Neural progenitor cell (in vitro differentiated cells): ENCODE results near the gene TMCC1. TPM values are rescaled to one million over a fixed set of nuclear protein-coding genes. Genes with fewer than 3 reads are reported as not detected.

Experiments used
- DNase-seq: peaks from one replicate; pipeline ENCODE4 v3.0.0-alpha.2; 2016; ENCODE audit warnings: low spot score
- H2AFZ ChIP-seq: fragments of 200-600 bp; sonication (generic); replicated peaks from 2 replicates; pipeline ENCODE4 v1.6.1; 2016; ENCODE audit warnings: antibody characterized with exemption
- H3F3A ChIP-seq: fragments of 200-600 bp; sonication (generic); 2 replicates; pipeline ENCODE4 v1.6.1; 2016; ENCODE audit warnings: antibody characterized with exemption, low read depth
- H3K27ac ChIP-seq: fragments of 200-600 bp; sonication (generic); 2 replicates; pipeline ENCODE4 v1.5.1; 2016; ENCODE audit warnings: mild to moderate bottlenecking
- H3K27me3 ChIP-seq: fragments of 200-600 bp; sonication (generic); 2 replicates; pipeline ENCODE4 v1.6.1; 2016; ENCODE audit warnings: mild to moderate bottlenecking, moderate library complexity
- H3K36me3 ChIP-seq: fragments of 200-600 bp; sonication (generic); 2 replicates; pipeline ENCODE4 v1.5.1; 2016
- H3K4me1 ChIP-seq: fragments of 200-600 bp; sonication (generic); 2 replicates; pipeline ENCODE4 v1.6.1; 2016; ENCODE audit warnings: mixed run types
- H3K4me2 ChIP-seq: fragments of 200-600 bp; sonication (generic); 2 replicates; pipeline ENCODE4 v1.6.1; 2016
- H3K4me3 ChIP-seq: fragments of 200-600 bp; sonication (generic); 2 replicates; pipeline ENCODE4 v1.5.1; 2016
- H3K79me2 ChIP-seq: fragments of 200-600 bp; sonication (generic); 2 replicates; pipeline ENCODE4 v1.6.1; 2016; ENCODE audit warnings: low read depth
- H3K9ac ChIP-seq: fragments of 200-600 bp; sonication (generic); 2 replicates; pipeline ENCODE4 v1.6.1; 2016
- H3K9me3 ChIP-seq: fragments of 200-600 bp; sonication (generic); 2 replicates; pipeline ENCODE4 v1.5.1; 2016; ENCODE audit warnings: low read depth
- H4K20me1 ChIP-seq: fragments of 200-600 bp; sonication (generic); 2 replicates; pipeline ENCODE4 v1.6.1; 2016; ENCODE audit warnings: low read depth
- H3K27ac Mint-ChIP-seq: 3 replicates; pipeline ENCODE4 v1.8.0; 2021; ENCODE audit warnings: mixed read lengths
- H3K27me3 Mint-ChIP-seq: 2 replicates; pipeline ENCODE4 v1.8.0; 2022; ENCODE audit warnings: low read depth, mild to moderate bottlenecking, inconsistent platforms, moderate library complexity, mixed read lengths; ENCODE audit not compliant: insufficient read depth
- H3K36me3 Mint-ChIP-seq: 3 replicates; pipeline ENCODE4 v1.8.0; 2021; ENCODE audit warnings: mixed read lengths
- H3K4me1 Mint-ChIP-seq: 3 replicates; pipeline ENCODE4 v1.8.0; 2021; ENCODE audit warnings: mixed read lengths
- H3K4me3 Mint-ChIP-seq: 3 replicates; pipeline ENCODE4 v1.8.0; 2021; ENCODE audit warnings: mild to moderate bottlenecking, moderate library complexity, mixed read lengths
- H3K9me3 Mint-ChIP-seq: 3 replicates; pipeline ENCODE4 v1.8.0; 2020; ENCODE audit warnings: mixed read lengths
- CTCF ChIP-seq: fragments of 200-600 bp; sonication (generic); IDR thresholded peaks from 2 replicates; pipeline ENCODE4 v1.5.1; 2017; ENCODE audit warnings: antibody characterized with exemption, mild to moderate bottlenecking
- EZH2 ChIP-seq: fragments of 200-600 bp; sonication (generic); IDR thresholded peaks from 2 replicates; pipeline ENCODE4 v1.6.1; 2017; ENCODE audit warnings: antibody characterized with exemption, mild to moderate bottlenecking, moderate library complexity
- EZH2phosphoT487 ChIP-seq: fragments of 200-600 bp; sonication (generic); IDR thresholded peaks from 2 replicates; pipeline ENCODE4 v1.6.1; 2017; ENCODE audit warnings: antibody characterized with exemption
- total RNA-seq: library from RNA; depleted of rRNA; stranded (reverse); fragments of >200 nt; gene quantifications from 2 replicates; pipeline ENCODE4 v1.2.3, GENCODE V29; 2015; ENCODE audit warnings: low replicate concordance

TMCC1 gene
- total RNA-seq, 1 donor from 2014 or later, result 29.8 TPM

- H3K4me1 ChIP-seq, result peaks cover 25% of the 10 kb centered on the region
- no peak overlapping the region for H3K4me3 ChIP-seq
- H3K4me2 ChIP-seq, result peak overlapping the region; percentile 92
- no peaks in the 10 kb centered on the region for H3K79me2 ChIP-seq
- no peak for DNase-seq
- Mint-ChIP-seq H3K27me3 (peaks cover 21% of the 10 kb centered on the region), H3K36me3 (no peaks in the 10 kb centered on the region), H3K4me1 (peaks cover 61% of the 10 kb centered on the region), H3K27ac (no peak overlapping the region), H3K4me3 (peak overlapping the region; percentile 81), H3K9me3 (peaks cover 2% of the 10 kb centered on the region)
- no peak overlapping the region for H2AFZ ChIP-seq
- no peak overlapping the region for H3K9ac ChIP-seq
- H3F3A ChIP-seq, result peaks cover 47% of the 10 kb centered on the region
- H3K36me3 ChIP-seq, result no peaks in the 10 kb centered on the region
- H3K9me3 ChIP-seq, result no peaks in the 10 kb centered on the region
- TF ChIP-seq EZH2phosphoT487 (no peak), CTCF (no peak), EZH2 (no peak)
- no peak overlapping the region for H3K27ac ChIP-seq
- peaks cover 50% of the 10 kb centered on the region for H3K27me3 ChIP-seq
- H4K20me1 ChIP-seq, result peaks cover 33% of the 10 kb centered on the region
These were observed 289.3 kb downstream of the TMCC1 start for GRCh38 chr3:129603991-129604749.

DNA sequence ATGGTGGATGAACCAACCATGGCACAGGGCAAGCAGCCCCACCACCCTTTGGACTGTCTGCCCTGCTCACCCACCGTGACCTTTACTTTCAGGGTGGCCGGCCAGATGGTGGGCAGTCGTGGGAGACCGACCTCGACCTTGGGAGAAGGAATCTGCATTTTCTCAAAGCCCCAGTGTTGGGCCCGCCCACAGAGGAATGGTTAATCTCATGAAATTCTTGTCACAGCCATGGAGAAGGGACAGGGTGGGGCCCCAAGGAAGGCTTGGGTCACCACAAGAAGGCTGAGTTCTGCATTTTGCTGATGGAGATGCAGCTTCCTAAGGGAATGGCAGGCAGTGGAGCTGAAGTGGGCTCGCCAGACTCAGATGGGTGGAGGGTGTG is 290.0 kb downstream of the TMCC1 start:
- no peak for DNase-seq
- no peak overlapping the region for H3K27ac Mint-ChIP-seq
- Histone ChIP-seq H3K9ac (no peak overlapping the region), H3K27me3 (peaks cover 48% of the 10 kb centered on the region), H3K79me2 (no peaks in the 10 kb centered on the region), H3K4me3 (no peak overlapping the region), H3K4me2 (peak overlapping the region; percentile 25), H3K9me3 (no peaks in the 10 kb centered on the region), H3K36me3 (no peaks in the 10 kb centered on the region), H2AFZ (no peak overlapping the region), H4K20me1 (peaks cover 33% of the 10 kb centered on the region), H3F3A (peaks cover 49% of the 10 kb centered on the region), H3K4me1 (peaks cover 25% of the 10 kb centered on the region), H3K27ac (no peak overlapping the region)
- peak overlapping the region; percentile 67 for H3K4me3 Mint-ChIP-seq
- peaks cover 22% of the 10 kb centered on the region for H3K27me3 Mint-ChIP-seq
- H3K4me1 Mint-ChIP-seq, result peaks cover 63% of the 10 kb centered on the region
- H3K9me3 Mint-ChIP-seq, result peaks cover 2% of the 10 kb centered on the region
- TF ChIP-seq EZH2phosphoT487 (no peak), EZH2 (no peak), CTCF (no peak)
- H3K36me3 Mint-ChIP-seq, result no peaks in the 10 kb centered on the region

DNA sequence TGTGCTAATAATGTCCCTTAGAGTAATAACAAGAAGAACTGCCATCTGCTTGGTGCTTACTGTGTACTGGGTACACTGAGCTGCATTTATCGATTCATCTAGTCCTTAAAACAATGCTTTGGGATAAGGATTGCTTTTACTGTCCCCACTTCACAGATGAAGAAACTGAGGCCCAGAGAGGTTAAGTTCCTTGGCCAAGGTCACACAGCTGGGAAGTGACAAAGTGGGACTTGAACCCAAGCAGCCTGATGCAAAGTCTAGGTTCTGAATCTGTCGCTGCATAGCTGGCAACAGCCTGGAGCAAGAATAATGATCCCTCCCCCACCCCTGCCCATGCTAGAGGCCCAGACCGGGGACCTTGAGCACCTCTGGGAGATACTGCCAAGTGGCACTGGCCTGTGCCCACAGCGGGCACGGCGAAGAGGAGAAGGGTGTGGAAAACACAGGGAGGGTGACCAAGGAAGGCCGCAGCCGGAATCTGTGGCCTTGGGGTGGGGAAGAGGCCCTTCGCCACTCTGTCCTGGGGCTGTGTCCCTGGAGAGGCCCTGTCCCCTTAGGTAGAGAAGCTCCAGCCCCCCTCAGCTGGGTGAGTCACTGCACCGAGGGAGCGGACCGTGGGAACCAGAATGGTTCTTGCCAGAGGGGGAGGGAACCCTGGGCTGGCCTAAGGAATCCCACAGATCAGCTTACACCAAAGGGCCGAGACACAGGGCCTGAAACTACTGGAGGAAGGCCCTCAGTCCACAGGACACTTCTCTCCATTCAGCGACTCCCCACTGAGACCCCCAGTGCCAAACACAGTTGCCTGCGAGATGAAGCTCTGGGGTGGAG is 290.6 kb downstream of the TMCC1 start:
- H3K27ac Mint-ChIP-seq, result peak overlapping the region; percentile 55
- H3K4me1 ChIP-seq, result peaks cover 30% of the 10 kb centered on the region
- no peaks in the 10 kb centered on the region for H3K36me3 ChIP-seq
- H3K9me3 Mint-ChIP-seq, result peaks cover 2% of the 10 kb centered on the region
- no peak overlapping the region for H3K27ac ChIP-seq
- peaks cover 42% of the 10 kb centered on the region for H3K27me3 ChIP-seq
- peaks cover 66% of the 10 kb centered on the region for H3K4me1 Mint-ChIP-seq
- peak; percentile 60 for DNase-seq
- H3K4me3 ChIP-seq, result no peak overlapping the region
- H3K4me2 ChIP-seq, result peak overlapping the region; percentile 25
- H4K20me1 ChIP-seq, result peaks cover 33% of the 10 kb centered on the region
- no peak overlapping the region for H3K4me3 Mint-ChIP-seq
- H3K79me2 ChIP-seq, result no peaks in the 10 kb centered on the region
- peaks cover 52% of the 10 kb centered on the region for H3F3A ChIP-seq
- H3K27me3 Mint-ChIP-seq, result peaks cover 19% of the 10 kb centered on the region
- TF ChIP-seq CTCF, result no peak
- TF ChIP-seq EZH2, result no peak
- TF ChIP-seq EZH2phosphoT487, result no peak
- no peak overlapping the region for H2AFZ ChIP-seq
- H3K36me3 Mint-ChIP-seq, result no peaks in the 10 kb centered on the region
- no peak overlapping the region for H3K9ac ChIP-seq
- no peaks in the 10 kb centered on the region for H3K9me3 ChIP-seq
